Peyer's patch (tissue), 4 donors: Measurements from ENCODE around the gene HCRTR1.

ENCODE experiments used
- POLR2A ChIP-seq, 2 donors: fragments of 450-650 bp; IDR thresholded peaks; one replicate each; pipeline ENCODE4 v1.5.1; 2017; ENCODE audit warnings: antibody characterized with exemption in 2 of 2, mild to moderate bottlenecking in 2 of 2, moderate library complexity in 2 of 2
- TF ChIP-seq, protein P1 (sequence below), 6 experiments: fragments of 450-650 bp in 4 of 6; fragments of 200-600 bp in 2 of 6; sonication (generic) in 1 of 6; IDR thresholded peaks; one replicate each; pipeline ENCODE4 v1.5.1; 2017 to 2019; ENCODE audit warnings: antibody characterized with exemption in 6 of 6, mild to moderate bottlenecking in 3 of 6, moderate library complexity in 1 of 6

DNA sequence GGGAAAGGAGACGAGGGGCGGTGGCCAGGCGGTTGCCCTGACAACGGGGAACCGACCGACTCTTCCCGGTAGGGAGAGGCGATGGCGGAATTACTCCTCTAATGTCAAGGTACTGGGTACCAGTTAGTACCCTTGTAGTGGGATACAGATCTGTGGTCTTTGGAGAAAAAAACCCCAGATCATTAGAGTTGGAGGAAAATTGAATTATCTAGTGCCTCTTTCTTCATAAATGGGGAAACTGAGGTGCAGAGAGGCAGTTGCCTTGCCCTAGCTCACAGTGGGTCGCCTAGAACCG lies 27.7 kb downstream of the HCRTR1 start:
- TF ChIP-seq, protein P1, sequence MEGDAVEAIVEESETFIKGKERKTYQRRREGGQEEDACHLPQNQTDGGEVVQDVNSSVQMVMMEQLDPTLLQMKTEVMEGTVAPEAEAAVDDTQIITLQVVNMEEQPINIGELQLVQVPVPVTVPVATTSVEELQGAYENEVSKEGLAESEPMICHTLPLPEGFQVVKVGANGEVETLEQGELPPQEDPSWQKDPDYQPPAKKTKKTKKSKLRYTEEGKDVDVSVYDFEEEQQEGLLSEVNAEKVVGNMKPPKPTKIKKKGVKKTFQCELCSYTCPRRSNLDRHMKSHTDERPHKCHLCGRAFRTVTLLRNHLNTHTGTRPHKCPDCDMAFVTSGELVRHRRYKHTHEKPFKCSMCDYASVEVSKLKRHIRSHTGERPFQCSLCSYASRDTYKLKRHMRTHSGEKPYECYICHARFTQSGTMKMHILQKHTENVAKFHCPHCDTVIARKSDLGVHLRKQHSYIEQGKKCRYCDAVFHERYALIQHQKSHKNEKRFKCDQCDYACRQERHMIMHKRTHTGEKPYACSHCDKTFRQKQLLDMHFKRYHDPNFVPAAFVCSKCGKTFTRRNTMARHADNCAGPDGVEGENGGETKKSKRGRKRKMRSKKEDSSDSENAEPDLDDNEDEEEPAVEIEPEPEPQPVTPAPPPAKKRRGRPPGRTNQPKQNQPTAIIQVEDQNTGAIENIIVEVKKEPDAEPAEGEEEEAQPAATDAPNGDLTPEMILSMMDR (IDR thresholded peaks at IDR 0.05): no peak
- TF ChIP-seq POLR2A (IDR thresholded peaks at IDR 0.05): no peak
